ENCODE data around the gene FRAS1. TPM values are rescaled to one million over a fixed set of nuclear protein-coding genes. Genes with fewer than 3 reads are reported as not detected.
A peak's percentile ranks its signal among the peaks of the same experiment; 100 is the strongest.

Gene FRAS1
- total and polyA plus RNA-seq, 2 donors (not counting 3 experiments of a cell fraction or from before 2014, with no cell fraction given), result 1.4 to 3.6 TPM

DNA sequence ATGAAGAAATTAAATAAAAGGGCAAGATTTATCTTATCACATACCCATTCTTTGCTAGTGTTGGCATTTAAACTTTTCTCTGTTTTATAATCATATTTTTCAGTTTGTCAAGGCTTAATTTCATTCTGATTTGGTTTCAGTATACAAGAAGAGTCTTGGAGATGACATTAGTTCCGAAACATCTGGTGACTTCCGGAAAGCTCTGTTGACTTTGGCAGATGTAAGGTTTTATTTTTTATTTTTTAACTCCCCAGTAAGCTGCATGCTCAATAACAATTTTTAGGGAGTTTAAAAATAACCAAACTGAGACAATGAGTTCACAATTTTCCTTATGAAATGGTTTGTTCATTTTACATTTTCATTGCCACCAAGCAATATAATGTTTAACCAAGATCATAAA, 534.3 kb downstream of the FRAS1 start:
- Histone ChIP-seq H4K20me1 (replicated peaks; ENCODE audit: control insufficient read depth, extremely low read depth, insufficient read depth, low read length) (no peaks in the 10 kb centered on the region), H3K27ac (ENCODE audit: insufficient read depth, low read depth, low read length) (no peak overlapping the region), H3K27me3 (ENCODE audit: control insufficient read depth in 2 of 2, insufficient read depth in 2 of 2, low read length in 2 of 2) (no peaks in the 10 kb centered on the region), H3K36me3 (ENCODE audit: control insufficient read depth in 2 of 2, extremely low read depth in 1 of 2, insufficient read depth in 2 of 2, low read length in 2 of 2) (peaks cover 9 to 14% of the 10 kb centered on the region in 2 experiments), H3K9ac (replicated peaks; ENCODE audit: extremely low read depth, insufficient read depth, low read length) (no peak overlapping the region), H3K4me3 (replicated peaks in 1 of 3; ENCODE audit: insufficient read depth in 1 of 3, low read depth in 1 of 3, low read length in 3 of 3) (no peak overlapping the region), H3K9me1 (replicated peaks; ENCODE audit: control insufficient read depth, extremely low read depth, insufficient read depth, low read length) (no peaks in the 10 kb centered on the region), H3K9me3 (replicated peaks; ENCODE audit: control insufficient read depth, insufficient read depth, low read length) (no peaks in the 10 kb centered on the region), H2AFZ (ENCODE audit: low read depth, low read length) (no peak overlapping the region), H3K4me2 (ENCODE audit: insufficient read depth, low read length) (peak overlapping the region; percentile 35), H3K79me2 (ENCODE audit: control insufficient read depth, insufficient read depth, low read length) (no peaks in the 10 kb centered on the region), H3K4me1 (ENCODE audit: control insufficient read depth, extremely low read depth, insufficient read depth, low read length) (peaks cover 13% of the 10 kb centered on the region)
- CTCF ChIA-PET, result interaction anchor here (1.1 to 1.9 kb wide), 2 partner anchors 9 to 281 kb away, joined by 4 to 8 read pairs; no protein-coding TSS in a partner anchor
- DNase-seq (ENCODE audit: low read depth, low spot score), result peak; percentile 48
- dilution Hi-C loops (cut with MboI; ENCODE audit: extremely low pct_ligation_motif_present, low sequenced_read_pairs) (no loop called here), intact Hi-C loops (cut with micrococcal nuclease) (loop anchor here (5.0 kb wide), 1 partner anchor 74 kb away; no protein-coding TSS in a partner anchor)
- BruUV-seq (replicated peaks), result no TSS peak
- TF ChIP-seq GATA2 (IDR thresholded peaks at IDR 0.05; ENCODE audit: insufficient read depth, insufficient read length, low read depth, low read length) (no peak), EZH2 (IDR thresholded peaks at IDR 0.05; ENCODE audit: borderline replicate concordance, low read depth, low read length, severe bottlenecking) (no peak), MYC (IDR thresholded peaks at IDR 0.05; ENCODE audit: low read depth, low read length) (no peak), POLR2A (IDR thresholded peaks at IDR 0.05; ENCODE audit: low read depth, low read length) (no peak), JUN (IDR thresholded peaks at IDR 0.05; ENCODE audit: borderline replicate concordance, insufficient read depth, insufficient read length, low read depth) (peak; percentile 3), FOS (IDR thresholded peaks at IDR 0.05; ENCODE audit: borderline replicate concordance, insufficient read depth, low read length) (no peak), POLR2AphosphoS5 (IDR thresholded peaks at IDR 0.05; ENCODE audit: insufficient read depth, low read depth, low read length) (no peak)
- TF ChIP-seq, protein P1, sequence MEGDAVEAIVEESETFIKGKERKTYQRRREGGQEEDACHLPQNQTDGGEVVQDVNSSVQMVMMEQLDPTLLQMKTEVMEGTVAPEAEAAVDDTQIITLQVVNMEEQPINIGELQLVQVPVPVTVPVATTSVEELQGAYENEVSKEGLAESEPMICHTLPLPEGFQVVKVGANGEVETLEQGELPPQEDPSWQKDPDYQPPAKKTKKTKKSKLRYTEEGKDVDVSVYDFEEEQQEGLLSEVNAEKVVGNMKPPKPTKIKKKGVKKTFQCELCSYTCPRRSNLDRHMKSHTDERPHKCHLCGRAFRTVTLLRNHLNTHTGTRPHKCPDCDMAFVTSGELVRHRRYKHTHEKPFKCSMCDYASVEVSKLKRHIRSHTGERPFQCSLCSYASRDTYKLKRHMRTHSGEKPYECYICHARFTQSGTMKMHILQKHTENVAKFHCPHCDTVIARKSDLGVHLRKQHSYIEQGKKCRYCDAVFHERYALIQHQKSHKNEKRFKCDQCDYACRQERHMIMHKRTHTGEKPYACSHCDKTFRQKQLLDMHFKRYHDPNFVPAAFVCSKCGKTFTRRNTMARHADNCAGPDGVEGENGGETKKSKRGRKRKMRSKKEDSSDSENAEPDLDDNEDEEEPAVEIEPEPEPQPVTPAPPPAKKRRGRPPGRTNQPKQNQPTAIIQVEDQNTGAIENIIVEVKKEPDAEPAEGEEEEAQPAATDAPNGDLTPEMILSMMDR (IDR thresholded peaks at IDR 0.05; ENCODE audit: extremely low read depth in 1 of 2, insufficient read depth in 1 of 2, low read depth in 1 of 2, low read length in 2 of 2), result no peak
- TF ChIP-seq, protein P2, sequence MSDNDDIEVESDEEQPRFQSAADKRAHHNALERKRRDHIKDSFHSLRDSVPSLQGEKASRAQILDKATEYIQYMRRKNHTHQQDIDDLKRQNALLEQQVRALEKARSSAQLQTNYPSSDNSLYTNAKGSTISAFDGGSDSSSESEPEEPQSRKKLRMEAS (IDR thresholded peaks at IDR 0.05; ENCODE audit: insufficient read depth, insufficient read length), result no peak
- POLR2A ChIA-PET, result no interaction called here
- FAIRE-seq, result peak; percentile 38

Data from endothelial cell of umbilical vein (primary cell).